Progenitor cell of endocrine pancreas (in vitro differentiated cells): ENCODE measurements around the gene OPHN1. TPM values are rescaled to one million over a fixed set of nuclear protein-coding genes. Genes with fewer than 3 reads are reported as not detected.
A peak's percentile ranks its signal among the peaks of the same experiment; 100 is the strongest.

Experiments
- DNase-seq: peaks from one replicate; pipeline ENCODE4 v3.0.0; 2021; ENCODE audit warnings: low spot score; ENCODE audit not compliant: unreplicated experiment
- H3K27ac Mint-ChIP-seq: 2 replicates; pipeline ENCODE4 v1.8.0; 2021; ENCODE audit warnings: mild to moderate bottlenecking, moderate library complexity, mixed read lengths
- H3K27me3 Mint-ChIP-seq: 2 replicates; pipeline ENCODE4 v1.8.0; 2021; ENCODE audit warnings: mixed read lengths
- H3K36me3 Mint-ChIP-seq: 2 replicates; pipeline ENCODE4 v1.8.0; 2022; ENCODE audit warnings: mixed read lengths; ENCODE audit not compliant: insufficient read depth
- H3K4me1 Mint-ChIP-seq: 2 replicates; pipeline ENCODE4 v1.8.0; 2021; ENCODE audit warnings: low read depth, mixed read lengths
- H3K4me3 Mint-ChIP-seq: 2 replicates; pipeline ENCODE4 v1.8.0; 2021; ENCODE audit warnings: low read depth, mild to moderate bottlenecking, moderate library complexity, mixed read lengths
- H3K9me3 Mint-ChIP-seq: 2 replicates; pipeline ENCODE4 v1.8.0; 2021; ENCODE audit warnings: low read depth, mixed read lengths
- total RNA-seq: library from RNA; stranded (reverse); gene quantifications from 2 replicates; pipeline ENCODE4 v1.2.1, GENCODE V29; 2021
- TF ChIP-seq, protein P1 (sequence below): fragments of 200-600 bp; sonication (generic); IDR thresholded peaks from one replicate; pipeline ENCODE4 v1.5.0; 2021; ENCODE audit warnings: antibody characterized with exemption, mild to moderate bottlenecking; ENCODE audit not compliant: unreplicated experiment

The OPHN1 gene
- total RNA-seq, 1 donor from 2014 or later, result 7.2 TPM

DNA sequence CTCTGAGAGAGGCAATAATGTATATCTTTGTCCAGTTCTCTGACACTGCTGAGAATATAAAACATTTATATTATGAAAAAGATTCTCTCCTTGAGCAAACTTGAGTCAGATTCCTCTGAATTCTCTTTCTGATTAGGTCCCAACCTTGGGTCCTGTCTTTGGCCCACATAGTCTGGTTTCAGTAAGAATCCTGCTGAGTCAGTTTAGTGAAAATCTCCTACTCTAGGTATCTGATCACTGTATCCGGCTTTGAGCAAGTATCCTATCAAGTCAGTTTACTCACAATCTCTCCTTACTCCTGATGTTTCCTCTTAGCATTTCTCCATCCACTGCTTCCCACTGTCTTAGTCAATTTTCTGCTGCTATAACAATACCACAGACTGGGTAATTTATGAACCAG lies 253.9 kb downstream of the OPHN1 start:
- Mint-ChIP-seq H3K27ac (no peak overlapping the region), H3K4me1 (no peaks in the 10 kb centered on the region), H3K4me3 (no peak overlapping the region), H3K27me3 (no peaks in the 10 kb centered on the region), H3K36me3 (no peaks in the 10 kb centered on the region), H3K9me3 (peaks cover 18% of the 10 kb centered on the region)
- TF ChIP-seq, protein P1, sequence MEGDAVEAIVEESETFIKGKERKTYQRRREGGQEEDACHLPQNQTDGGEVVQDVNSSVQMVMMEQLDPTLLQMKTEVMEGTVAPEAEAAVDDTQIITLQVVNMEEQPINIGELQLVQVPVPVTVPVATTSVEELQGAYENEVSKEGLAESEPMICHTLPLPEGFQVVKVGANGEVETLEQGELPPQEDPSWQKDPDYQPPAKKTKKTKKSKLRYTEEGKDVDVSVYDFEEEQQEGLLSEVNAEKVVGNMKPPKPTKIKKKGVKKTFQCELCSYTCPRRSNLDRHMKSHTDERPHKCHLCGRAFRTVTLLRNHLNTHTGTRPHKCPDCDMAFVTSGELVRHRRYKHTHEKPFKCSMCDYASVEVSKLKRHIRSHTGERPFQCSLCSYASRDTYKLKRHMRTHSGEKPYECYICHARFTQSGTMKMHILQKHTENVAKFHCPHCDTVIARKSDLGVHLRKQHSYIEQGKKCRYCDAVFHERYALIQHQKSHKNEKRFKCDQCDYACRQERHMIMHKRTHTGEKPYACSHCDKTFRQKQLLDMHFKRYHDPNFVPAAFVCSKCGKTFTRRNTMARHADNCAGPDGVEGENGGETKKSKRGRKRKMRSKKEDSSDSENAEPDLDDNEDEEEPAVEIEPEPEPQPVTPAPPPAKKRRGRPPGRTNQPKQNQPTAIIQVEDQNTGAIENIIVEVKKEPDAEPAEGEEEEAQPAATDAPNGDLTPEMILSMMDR, result no peak
- DNase-seq, result no peak

DNA sequence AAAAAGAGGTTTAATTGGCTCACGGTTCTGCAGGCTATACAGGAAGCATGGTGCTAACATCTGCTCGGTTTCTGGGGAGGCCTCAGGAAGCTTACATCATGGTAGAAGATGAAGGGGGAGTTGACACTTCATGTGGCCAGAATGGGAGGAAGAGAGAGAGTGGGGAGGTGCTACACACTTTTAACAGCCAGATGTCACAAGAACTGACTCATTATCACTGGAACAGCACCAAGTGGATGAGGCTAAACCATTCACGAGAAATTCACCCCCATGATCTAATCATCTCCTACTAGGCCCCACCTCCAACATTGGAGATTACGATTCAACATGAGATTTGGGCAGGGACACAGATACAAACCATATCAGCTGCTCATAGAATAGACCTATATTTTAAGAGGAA lies 255.8 kb downstream of the OPHN1 start:
- H3K27ac Mint-ChIP-seq, result no peak overlapping the region
- no peaks in the 10 kb centered on the region for H3K27me3 Mint-ChIP-seq
- TF ChIP-seq, protein P1, result no peak
- no peak overlapping the region for H3K4me3 Mint-ChIP-seq
- no peak for DNase-seq
- H3K36me3 Mint-ChIP-seq, result no peaks in the 10 kb centered on the region
- H3K9me3 Mint-ChIP-seq, result peaks cover 18% of the 10 kb centered on the region
- no peaks in the 10 kb centered on the region for H3K4me1 Mint-ChIP-seq

DNA sequence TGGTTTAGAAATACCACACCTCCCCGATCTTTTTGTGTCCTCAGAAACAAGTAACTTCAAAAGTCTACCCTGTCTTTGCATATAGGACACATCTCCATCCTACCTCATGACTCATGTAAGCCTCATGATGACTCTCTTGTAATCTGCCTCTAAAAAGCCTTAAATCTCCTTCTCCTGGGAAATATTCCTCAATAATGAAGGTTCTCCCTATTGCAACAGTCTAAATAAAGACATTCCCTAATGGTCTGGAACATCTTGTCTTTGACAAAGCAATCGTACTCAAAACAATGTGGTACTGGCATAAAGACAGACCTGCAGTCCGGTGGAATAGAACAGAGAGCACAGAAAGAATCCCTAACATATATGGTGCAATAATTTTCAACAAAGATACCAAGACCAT lies 257.7 kb downstream of the OPHN1 start:
- TF ChIP-seq, protein P1, result no peak
- Mint-ChIP-seq H3K4me1 (no peaks in the 10 kb centered on the region), H3K9me3 (peaks cover 16% of the 10 kb centered on the region), H3K36me3 (no peaks in the 10 kb centered on the region), H3K27me3 (no peaks in the 10 kb centered on the region), H3K4me3 (no peak overlapping the region), H3K27ac (no peak overlapping the region)
- DNase-seq, result no peak

- TF ChIP-seq, protein P1, result no peak
- no peaks in the 10 kb centered on the region for H3K27me3 Mint-ChIP-seq
- no peak for DNase-seq
- H3K4me1 Mint-ChIP-seq, result no peaks in the 10 kb centered on the region
- no peak overlapping the region for H3K27ac Mint-ChIP-seq
- H3K36me3 Mint-ChIP-seq, result peaks cover 5% of the 10 kb centered on the region
- no peak overlapping the region for H3K4me3 Mint-ChIP-seq
- H3K9me3 Mint-ChIP-seq, result peaks cover 12% of the 10 kb centered on the region
Observed at GRCh38 chrX:68163441-68163840, 269.9 kb downstream of the OPHN1 start.

- Mint-ChIP-seq H3K4me3 (no peak overlapping the region), H3K4me1 (peaks cover 10% of the 10 kb centered on the region), H3K9me3 (peaks cover 14% of the 10 kb centered on the region), H3K36me3 (no peaks in the 10 kb centered on the region), H3K27me3 (no peaks in the 10 kb centered on the region), H3K27ac (no peak overlapping the region)
- TF ChIP-seq, protein P1, result no peak
- no peak for DNase-seq
Observed at GRCh38 chrX:68147848-68148247, 285.4 kb downstream of the OPHN1 start.

GRCh38 chrX:68146054-68146453 lies 287.2 kb downstream of the OPHN1 start:
- H3K27me3 Mint-ChIP-seq, result no peaks in the 10 kb centered on the region
- peaks cover 11% of the 10 kb centered on the region for H3K9me3 Mint-ChIP-seq
- H3K4me3 Mint-ChIP-seq, result no peak overlapping the region
- no peaks in the 10 kb centered on the region for H3K36me3 Mint-ChIP-seq
- TF ChIP-seq, protein P1, result peak; percentile 49
- no peak for DNase-seq
- H3K4me1 Mint-ChIP-seq, result peaks cover 11% of the 10 kb centered on the region
- no peak overlapping the region for H3K27ac Mint-ChIP-seq
